Embryonic facial prominence (tissue), 1 donor: ENCODE data around the gene TUBGCP2.

Experiments
- DNase-seq: peaks from one replicate; pipeline ENCODE4 v3.0.0-alpha.2; 2016; ENCODE audit errors: extremely low spot score

Gene TUBGCP2

GRCh38 chr10:133229265-133230043 is 79.2 kb downstream of the TUBGCP2 start:
- DNase-seq, result no peak
